ENCODE data around the gene TIMP3. TPM values are rescaled to one million over a fixed set of nuclear protein-coding genes. Genes with fewer than 3 reads are reported as not detected.

The TIMP3 gene
- total RNA-seq, 1 donor from 2014 or later, result 45.9 TPM

DNA sequence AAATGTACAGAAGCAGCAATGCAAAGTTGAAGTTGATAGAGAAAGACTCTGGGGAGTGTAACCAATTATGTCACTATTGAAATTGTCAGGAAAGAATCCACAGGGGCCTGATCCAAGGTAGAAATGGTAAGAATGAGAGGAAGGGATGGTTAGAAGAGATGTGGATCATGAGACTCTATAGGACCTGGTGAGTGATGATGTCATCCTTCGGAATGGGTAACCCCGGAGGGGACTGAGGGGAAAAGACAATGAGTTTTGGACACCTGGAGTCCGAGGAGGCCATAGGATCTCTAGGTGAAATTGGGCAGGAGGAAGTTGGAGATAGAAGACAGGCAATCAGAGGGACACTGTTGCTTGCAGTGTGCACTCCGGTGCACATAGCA is 6.3 kb upstream of the TIMP3 start:
- H3K4me1 Mint-ChIP-seq (ENCODE audit: unreplicated experiment), result peaks cover 22% of the 10 kb centered on the region
- H3K27me3 Mint-ChIP-seq, result peaks cover 2% of the 10 kb centered on the region
- peaks cover 7% of the 10 kb centered on the region for H3K36me3 Mint-ChIP-seq
- no peak overlapping the region for H3K4me3 Mint-ChIP-seq
- peaks cover 11% of the 10 kb centered on the region for H3K9me3 Mint-ChIP-seq
- no peak overlapping the region for H3K27ac Mint-ChIP-seq
- TF ChIP-seq, protein P1, sequence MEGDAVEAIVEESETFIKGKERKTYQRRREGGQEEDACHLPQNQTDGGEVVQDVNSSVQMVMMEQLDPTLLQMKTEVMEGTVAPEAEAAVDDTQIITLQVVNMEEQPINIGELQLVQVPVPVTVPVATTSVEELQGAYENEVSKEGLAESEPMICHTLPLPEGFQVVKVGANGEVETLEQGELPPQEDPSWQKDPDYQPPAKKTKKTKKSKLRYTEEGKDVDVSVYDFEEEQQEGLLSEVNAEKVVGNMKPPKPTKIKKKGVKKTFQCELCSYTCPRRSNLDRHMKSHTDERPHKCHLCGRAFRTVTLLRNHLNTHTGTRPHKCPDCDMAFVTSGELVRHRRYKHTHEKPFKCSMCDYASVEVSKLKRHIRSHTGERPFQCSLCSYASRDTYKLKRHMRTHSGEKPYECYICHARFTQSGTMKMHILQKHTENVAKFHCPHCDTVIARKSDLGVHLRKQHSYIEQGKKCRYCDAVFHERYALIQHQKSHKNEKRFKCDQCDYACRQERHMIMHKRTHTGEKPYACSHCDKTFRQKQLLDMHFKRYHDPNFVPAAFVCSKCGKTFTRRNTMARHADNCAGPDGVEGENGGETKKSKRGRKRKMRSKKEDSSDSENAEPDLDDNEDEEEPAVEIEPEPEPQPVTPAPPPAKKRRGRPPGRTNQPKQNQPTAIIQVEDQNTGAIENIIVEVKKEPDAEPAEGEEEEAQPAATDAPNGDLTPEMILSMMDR (conservative IDR thresholded peaks at IDR 0.05), result no peak
- DNase-seq (ENCODE audit: extremely low spot score, unreplicated experiment), result no peak

DNA sequence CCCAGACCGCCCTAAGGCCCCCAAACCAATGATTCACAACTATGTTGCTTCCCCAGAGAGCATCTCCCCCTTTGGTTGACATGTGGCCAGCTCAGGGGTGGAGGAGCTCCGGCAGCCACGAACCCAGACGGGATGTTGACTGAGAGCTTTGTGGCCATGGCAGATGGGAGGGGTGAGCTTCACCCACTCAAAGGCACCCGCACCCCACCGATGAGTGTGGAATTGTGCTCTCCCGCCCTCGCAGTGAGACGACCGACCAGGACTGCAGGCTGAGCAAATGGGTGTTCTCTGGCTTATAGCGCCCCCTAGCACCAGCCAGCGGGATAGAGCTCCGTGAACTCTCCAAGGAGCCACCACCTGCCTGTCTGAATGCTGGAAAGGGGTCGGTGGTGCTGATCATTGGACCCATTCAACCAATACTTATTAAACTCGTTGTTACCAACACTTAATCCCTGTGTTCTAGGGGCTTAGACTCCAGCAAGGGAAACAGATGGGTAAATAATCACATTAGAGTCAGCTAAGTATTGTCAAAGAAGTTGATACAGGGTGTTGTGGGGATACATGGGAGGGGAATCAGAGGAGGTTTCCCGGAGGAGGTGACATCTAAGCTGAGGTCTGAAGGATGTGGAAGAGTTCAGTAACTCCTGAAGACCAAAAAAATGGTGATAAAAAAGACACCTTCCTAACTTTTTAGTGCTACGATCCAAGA is 4.5 kb upstream of the TIMP3 start:
- TF ChIP-seq, protein P1 (conservative IDR thresholded peaks at IDR 0.05), result peak; percentile 89
- DNase-seq (ENCODE audit: extremely low spot score, unreplicated experiment), result no peak
- no peak overlapping the region for H3K4me3 Mint-ChIP-seq
- peaks cover 7% of the 10 kb centered on the region for H3K27me3 Mint-ChIP-seq
- peaks cover 3% of the 10 kb centered on the region for H3K36me3 Mint-ChIP-seq
- peaks cover 8% of the 10 kb centered on the region for H3K9me3 Mint-ChIP-seq
- no peak overlapping the region for H3K27ac Mint-ChIP-seq
- peaks cover 27% of the 10 kb centered on the region for H3K4me1 Mint-ChIP-seq (ENCODE audit: unreplicated experiment)

DNA sequence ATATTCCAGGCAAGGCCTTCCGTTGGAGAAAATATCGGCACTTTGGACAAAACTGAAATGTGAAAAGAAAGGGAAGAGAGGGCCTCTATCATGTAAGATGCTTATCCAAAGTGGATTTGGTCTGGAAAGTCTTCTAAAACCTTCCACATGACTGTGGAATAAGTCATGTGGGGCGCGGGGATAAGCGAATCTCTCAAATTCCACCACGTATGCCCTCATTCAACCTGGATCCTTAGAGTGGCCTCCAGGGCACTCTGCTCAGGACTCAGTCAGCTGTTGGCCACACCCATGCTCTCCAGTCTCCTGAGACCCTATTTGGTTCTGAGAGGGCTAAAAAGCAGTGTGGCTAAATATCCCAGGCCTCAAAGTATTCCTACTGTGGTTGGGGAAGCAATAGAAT is 2.0 kb upstream of the TIMP3 start:
- TF ChIP-seq, protein P1 (conservative IDR thresholded peaks at IDR 0.05), result no peak
- H3K36me3 Mint-ChIP-seq, result peaks cover 2% of the 10 kb centered on the region
- no peak overlapping the region for H3K27ac Mint-ChIP-seq
- H3K4me3 Mint-ChIP-seq, result peak overlapping the region; percentile 59
- DNase-seq (ENCODE audit: extremely low spot score, unreplicated experiment), result no peak
- H3K27me3 Mint-ChIP-seq, result peaks cover 16% of the 10 kb centered on the region
- H3K9me3 Mint-ChIP-seq, result no peaks in the 10 kb centered on the region
- H3K4me1 Mint-ChIP-seq (ENCODE audit: unreplicated experiment), result peaks cover 45% of the 10 kb centered on the region

DNA sequence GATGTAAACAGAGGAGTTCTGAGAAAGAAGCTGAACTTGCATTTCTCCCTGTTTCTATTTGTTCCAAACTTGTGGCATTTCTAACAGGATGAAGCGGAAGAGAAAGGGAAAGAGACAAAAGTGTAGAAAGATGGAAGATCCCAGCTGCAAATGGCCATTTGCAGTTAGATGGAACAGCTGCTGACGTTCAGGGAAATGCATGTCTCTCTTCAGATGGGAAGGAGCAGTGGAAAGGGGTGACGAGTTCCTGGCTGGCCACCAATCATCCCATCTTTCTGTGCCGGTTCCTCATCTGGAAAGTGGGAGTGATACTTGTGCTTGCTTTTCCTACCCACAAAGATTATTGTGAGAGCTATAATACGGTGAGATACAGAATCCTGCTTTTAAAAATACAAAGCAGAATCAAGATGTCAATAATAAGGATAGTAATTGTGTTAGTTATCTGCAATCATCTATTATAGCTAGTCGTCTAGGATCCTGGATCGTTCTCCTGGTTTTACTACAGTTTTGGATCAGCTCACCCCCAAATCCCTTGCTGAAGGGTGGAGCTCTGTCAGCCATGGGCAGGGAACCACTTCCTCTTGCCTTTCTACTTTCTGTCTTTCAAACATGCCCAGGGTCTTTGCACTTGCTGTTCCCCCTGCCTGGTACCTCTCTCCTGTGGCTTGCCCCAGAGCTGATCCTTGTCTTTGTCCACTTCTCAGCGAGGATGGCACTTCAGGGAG is 1.2 kb upstream of the TIMP3 start:
- H3K27me3 Mint-ChIP-seq, result peaks cover 16% of the 10 kb centered on the region
- H3K4me1 Mint-ChIP-seq (ENCODE audit: unreplicated experiment), result peaks cover 45% of the 10 kb centered on the region
- H3K9me3 Mint-ChIP-seq, result no peaks in the 10 kb centered on the region
- DNase-seq (ENCODE audit: extremely low spot score, unreplicated experiment), result no peak
- TF ChIP-seq, protein P1 (conservative IDR thresholded peaks at IDR 0.05), result no peak
- H3K36me3 Mint-ChIP-seq, result no peaks in the 10 kb centered on the region
- H3K27ac Mint-ChIP-seq, result peak overlapping the region; percentile 8
- H3K4me3 Mint-ChIP-seq, result peak overlapping the region; percentile 82

DNA sequence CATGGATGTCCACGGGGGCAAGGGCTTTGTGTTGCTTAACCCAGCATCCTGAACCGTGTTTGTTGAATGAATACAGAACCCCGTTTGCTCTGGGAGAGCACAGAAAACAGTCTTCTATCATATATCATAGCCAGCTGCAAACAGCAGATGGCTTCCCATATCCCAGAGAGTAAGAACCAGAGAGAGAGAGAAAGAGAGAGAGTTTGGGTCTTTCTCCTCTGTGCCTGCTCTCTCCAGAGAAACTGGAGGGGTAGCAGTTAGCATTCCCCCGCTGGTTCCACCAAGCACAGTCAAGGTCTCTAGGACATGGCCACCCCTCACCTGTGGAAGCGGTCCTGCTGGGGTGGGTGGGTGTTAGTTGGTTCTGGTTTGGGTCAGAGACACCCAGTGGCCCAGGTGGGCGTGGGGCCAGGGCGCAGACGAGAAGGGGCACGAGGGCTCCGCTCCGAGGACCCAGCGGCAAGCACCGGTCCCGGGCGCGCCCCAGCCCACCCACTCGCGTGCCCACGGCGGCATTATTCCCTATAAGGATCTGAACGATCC is 440 bp upstream of the TIMP3 start:
- TF ChIP-seq, protein P1 (conservative IDR thresholded peaks at IDR 0.05), result no peak
- DNase-seq (ENCODE audit: extremely low spot score, unreplicated experiment), result no peak
- Mint-ChIP-seq H3K9me3 (no peaks in the 10 kb centered on the region), H3K4me1 (ENCODE audit: unreplicated experiment) (peaks cover 46% of the 10 kb centered on the region), H3K4me3 (peak overlapping the region; percentile 82), H3K27ac (peak overlapping the region; percentile 8), H3K36me3 (no peaks in the 10 kb centered on the region), H3K27me3 (peaks cover 16% of the 10 kb centered on the region)

All from type B pancreatic cell (in vitro differentiated cells).